ACC112 (cell line): ENCODE data around the gene DHCR24.
A peak's percentile ranks its signal among the peaks of the same experiment; 100 is the strongest.
"Not testable (repeated sequence)": the region's sequence is repeated elsewhere in the genome, so short reads cannot be mapped to it uniquely, and the experiment has no call there.

ENCODE experiments used
- H2AFZ ChIP-seq: fragments of 200-600 bp; sonication (generic); one replicate; pipeline ENCODE4 v1.6.0; 2017; ENCODE audit warnings: antibody characterized with exemption, low read length; ENCODE audit not compliant: unreplicated experiment
- H3K27ac ChIP-seq: fragments of 200-600 bp; sonication (generic); 2 replicates; pipeline ENCODE4 v1.5.1; 2014; ENCODE audit warnings: low read depth, mild to moderate bottlenecking, antibody characterized with exemption, low read length, moderate library complexity
- H3K27me3 ChIP-seq: fragments of 200-600 bp; sonication (generic); 2 replicates; pipeline ENCODE4 v1.6.1; 2014; ENCODE audit warnings: mild to moderate bottlenecking, antibody characterized with exemption, low read length, moderate library complexity, mixed read lengths; ENCODE audit not compliant: insufficient read depth
- H3K36me3 ChIP-seq: fragments of 200-600 bp; sonication (generic); 2 replicates; pipeline ENCODE4 v1.6.1; 2016; ENCODE audit warnings: mild to moderate bottlenecking, antibody characterized with exemption, low read length, moderate library complexity, mixed read lengths; ENCODE audit not compliant: insufficient read depth
- H3K4me1 ChIP-seq: fragments of 200-600 bp; sonication (generic); one replicate; pipeline ENCODE4 v1.6.1; 2016; ENCODE audit warnings: low read length, mixed read lengths; ENCODE audit not compliant: insufficient read depth, unreplicated experiment, control insufficient read depth
- H3K4me3 ChIP-seq: fragments of 200-600 bp; sonication (generic); 2 replicates; pipeline ENCODE4 v1.5.1; 2014; ENCODE audit warnings: mild to moderate bottlenecking, low read depth, low read length
- H3K79me2 ChIP-seq: fragments of 200-600 bp; sonication (generic); one replicate; pipeline ENCODE4 v1.6.0; 2016; ENCODE audit warnings: low read length; ENCODE audit not compliant: control insufficient read depth, unreplicated experiment, insufficient read depth

The DHCR24 gene

GRCh38 chr1:54922040-54922761 is 35.2 kb upstream of the DHCR24 start:
- Histone ChIP-seq H3K36me3 (no peaks in the 10 kb centered on the region), H2AFZ (no peak overlapping the region), H3K27me3 (peaks cover 2% of the 10 kb centered on the region; the same call in 1 of the 2 replicates), H3K79me2 (no peaks in the 10 kb centered on the region), H3K4me3 (no peak overlapping the region), H3K27ac (no peak overlapping the region), H3K4me1 (peaks cover 7% of the 10 kb centered on the region)

GRCh38 chr1:54919367-54920359 is 32.7 kb upstream of the DHCR24 start:
- no peak overlapping the region for H3K27ac ChIP-seq
- no peak overlapping the region for H2AFZ ChIP-seq
- H3K79me2 ChIP-seq: no peaks in the 10 kb centered on the region
- H3K36me3 ChIP-seq: no peaks in the 10 kb centered on the region
- H3K4me1 ChIP-seq: no peaks in the 10 kb centered on the region
- no peak overlapping the region for H3K4me3 ChIP-seq
- H3K27me3 ChIP-seq: peaks cover 4% of the 10 kb centered on the region; the same call in 1 of the 2 replicates

GRCh38 chr1:54911076-54911475 is 24.1 kb upstream of the DHCR24 start:
- H3K27ac ChIP-seq, H3K27me3 ChIP-seq, H3K36me3 ChIP-seq, H3K79me2 ChIP-seq, H2AFZ ChIP-seq, H3K4me1 ChIP-seq, H3K4me3 ChIP-seq: not testable (repeated sequence)

- no peaks in the 10 kb centered on the region for H3K36me3 ChIP-seq
- no peak overlapping the region for H3K4me3 ChIP-seq
- H3K79me2 ChIP-seq: no peaks in the 10 kb centered on the region
- H3K27me3 ChIP-seq: no peaks in the 10 kb centered on the region
- no peak overlapping the region for H2AFZ ChIP-seq
- peaks cover 21% of the 10 kb centered on the region for H3K4me1 ChIP-seq
- H3K27ac ChIP-seq: no peak overlapping the region
Observed at GRCh38 chr1:54906586-54906985, 19.6 kb upstream of the DHCR24 start.

- Histone ChIP-seq H3K27ac (peak overlapping the region; percentile 73), H3K36me3 (no peaks in the 10 kb centered on the region), H3K27me3 (no peaks in the 10 kb centered on the region), H3K4me1 (peaks cover 21% of the 10 kb centered on the region), H2AFZ (peak overlapping the region; percentile 68), H3K4me3 (no peak overlapping the region), H3K79me2 (no peaks in the 10 kb centered on the region)
Observed at GRCh38 chr1:54904476-54905048, 17.6 kb upstream of the DHCR24 start.

GRCh38 chr1:54894271-54894670 is 7.3 kb upstream of the DHCR24 start:
- Histone ChIP-seq H2AFZ (no peak overlapping the region), H3K79me2 (no peaks in the 10 kb centered on the region), H3K4me3 (no peak overlapping the region), H3K27ac (no peak overlapping the region), H3K4me1 (no peaks in the 10 kb centered on the region), H3K27me3 (no peaks in the 10 kb centered on the region), H3K36me3 (no peaks in the 10 kb centered on the region)

GRCh38 chr1:54892586-54892985 is 5.6 kb upstream of the DHCR24 start:
- no peaks in the 10 kb centered on the region for H3K27me3 ChIP-seq
- no peaks in the 10 kb centered on the region for H3K36me3 ChIP-seq
- no peaks in the 10 kb centered on the region for H3K79me2 ChIP-seq
- H3K4me3 ChIP-seq: no peak overlapping the region
- no peak overlapping the region for H2AFZ ChIP-seq
- H3K27ac ChIP-seq: no peak overlapping the region
- no peaks in the 10 kb centered on the region for H3K4me1 ChIP-seq

- Histone ChIP-seq H3K4me3 (no peak overlapping the region), H2AFZ (no peak overlapping the region), H3K36me3 (no peaks in the 10 kb centered on the region), H3K27me3 (no peaks in the 10 kb centered on the region), H3K79me2 (peaks cover 23% of the 10 kb centered on the region), H3K27ac (no peak overlapping the region), H3K4me1 (peaks cover 19% of the 10 kb centered on the region)
Observed at GRCh38 chr1:54889132-54889725, 2.2 kb upstream of the DHCR24 start.

- H3K79me2 ChIP-seq: peaks cover 32% of the 10 kb centered on the region
- H2AFZ ChIP-seq: no peak overlapping the region
- no peaks in the 10 kb centered on the region for H3K27me3 ChIP-seq
- H3K36me3 ChIP-seq: peaks cover 4% of the 10 kb centered on the region; the same call in 1 of the 2 replicates
- peak overlapping the region; percentile 92 for H3K4me3 ChIP-seq
- peaks cover 30% of the 10 kb centered on the region for H3K4me1 ChIP-seq
- no peak overlapping the region for H3K27ac ChIP-seq
Observed at GRCh38 chr1:54888080-54888733, 1.2 kb upstream of the DHCR24 start.

GRCh38 chr1:54887665-54888071 is 673 bp upstream of the DHCR24 start:
- peaks cover 35% of the 10 kb centered on the region for H3K79me2 ChIP-seq
- peaks cover 35% of the 10 kb centered on the region for H3K4me1 ChIP-seq
- no peak overlapping the region for H3K27ac ChIP-seq
- H2AFZ ChIP-seq: peak overlapping the region; percentile 19
- H3K36me3 ChIP-seq: peaks cover 9% of the 10 kb centered on the region; the same call in 1 of the 2 replicates
- H3K4me3 ChIP-seq: peak overlapping the region; percentile 92
- H3K27me3 ChIP-seq: no peaks in the 10 kb centered on the region
